C4-2B (cell line): ENCODE results near the gene TMEM192.

ENCODE experiments used
- ZFX ChIP-seq: fragments of 450-650 bp; IDR thresholded peaks from 2 replicates; pipeline ENCODE4 v1.6.1; 2017
- TF ChIP-seq, protein P1 (sequence below): fragments of 450-650 bp; conservative IDR thresholded peaks from 2 replicates; pipeline ENCODE4 v1.5.1; 2017; ENCODE audit warnings: mild to moderate bottlenecking

DNA sequence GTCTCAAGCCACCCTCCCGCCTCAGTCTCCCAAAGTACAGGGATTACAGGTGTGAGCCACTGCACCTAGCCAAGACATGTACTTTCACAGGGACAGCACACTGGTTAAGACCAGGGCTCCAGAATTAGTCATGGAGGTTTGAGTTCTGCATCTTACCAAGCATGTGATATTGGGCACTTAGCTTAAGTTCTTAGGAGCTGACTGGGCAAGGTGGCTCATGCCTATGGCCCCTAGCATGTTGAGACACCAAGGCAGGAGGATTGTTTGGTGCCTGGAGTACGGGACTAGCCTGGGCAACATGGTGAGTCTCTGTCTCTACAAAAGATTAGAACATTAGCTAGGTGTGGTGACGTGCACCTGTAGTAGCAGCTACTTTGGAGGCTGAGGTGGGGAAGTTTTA, 2.6 kb upstream of the TMEM192 start:
- TF ChIP-seq, protein P1, sequence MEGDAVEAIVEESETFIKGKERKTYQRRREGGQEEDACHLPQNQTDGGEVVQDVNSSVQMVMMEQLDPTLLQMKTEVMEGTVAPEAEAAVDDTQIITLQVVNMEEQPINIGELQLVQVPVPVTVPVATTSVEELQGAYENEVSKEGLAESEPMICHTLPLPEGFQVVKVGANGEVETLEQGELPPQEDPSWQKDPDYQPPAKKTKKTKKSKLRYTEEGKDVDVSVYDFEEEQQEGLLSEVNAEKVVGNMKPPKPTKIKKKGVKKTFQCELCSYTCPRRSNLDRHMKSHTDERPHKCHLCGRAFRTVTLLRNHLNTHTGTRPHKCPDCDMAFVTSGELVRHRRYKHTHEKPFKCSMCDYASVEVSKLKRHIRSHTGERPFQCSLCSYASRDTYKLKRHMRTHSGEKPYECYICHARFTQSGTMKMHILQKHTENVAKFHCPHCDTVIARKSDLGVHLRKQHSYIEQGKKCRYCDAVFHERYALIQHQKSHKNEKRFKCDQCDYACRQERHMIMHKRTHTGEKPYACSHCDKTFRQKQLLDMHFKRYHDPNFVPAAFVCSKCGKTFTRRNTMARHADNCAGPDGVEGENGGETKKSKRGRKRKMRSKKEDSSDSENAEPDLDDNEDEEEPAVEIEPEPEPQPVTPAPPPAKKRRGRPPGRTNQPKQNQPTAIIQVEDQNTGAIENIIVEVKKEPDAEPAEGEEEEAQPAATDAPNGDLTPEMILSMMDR: no peak
- TF ChIP-seq ZFX: no peak
